MM.1S (cell line): Measurements from ENCODE around the gene NKIRAS2.

Experiments
- DNase-seq: peaks from one replicate; pipeline ENCODE4 v3.0.0-alpha.2; 2015
- H2AFZ ChIP-seq: fragments of 300-600 bp; sonication (generic); 2 replicates; pipeline ENCODE4 v1.6.0; 2016; ENCODE audit warnings: antibody characterized with exemption, low read length
- H3F3A ChIP-seq: fragments of 300-600 bp; sonication (generic); 2 replicates; pipeline ENCODE4 v1.6.1; 2016; ENCODE audit warnings: mild to moderate bottlenecking, antibody characterized with exemption, low read length, moderate library complexity, mixed read lengths; ENCODE audit not compliant: insufficient read depth
- H3K27ac ChIP-seq: fragments of 300-600 bp; sonication (generic); 2 replicates; pipeline ENCODE4 v1.5.1; 2016; ENCODE audit warnings: mild to moderate bottlenecking, low read length
- H3K27me3 ChIP-seq: fragments of 300-600 bp; sonication (generic); replicated peaks from 2 replicates; pipeline ENCODE4 v1.6.0; 2016; ENCODE audit warnings: low read length; ENCODE audit not compliant: insufficient read depth
- H3K36me3 ChIP-seq: fragments of 300-600 bp; sonication (generic); replicated peaks from 2 replicates; pipeline ENCODE4 v1.6.1; 2016; ENCODE audit warnings: mild to moderate bottlenecking, low read length, mixed read lengths; ENCODE audit not compliant: insufficient read depth
- H3K4me1 ChIP-seq: fragments of 300-600 bp; sonication (generic); 2 replicates; pipeline ENCODE4 v1.6.1; 2016; ENCODE audit warnings: low read length, mixed read lengths
- H3K4me2 ChIP-seq: fragments of 300-600 bp; sonication (generic); 2 replicates; pipeline ENCODE4 v1.6.0; 2016; ENCODE audit warnings: low read depth, low read length
- H3K4me3 ChIP-seq: fragments of 300-600 bp; sonication (generic); 2 replicates; pipeline ENCODE4 v1.5.1; 2016; ENCODE audit warnings: low read length, mixed read lengths
- H3K79me2 ChIP-seq: fragments of 300-600 bp; sonication (generic); 2 replicates; pipeline ENCODE4 v1.6.1; 2016; ENCODE audit warnings: mixed run types, low read length, mixed read lengths
- H3K9ac ChIP-seq: fragments of 300-600 bp; sonication (generic); 2 replicates; pipeline ENCODE4 v1.6.1; 2016; ENCODE audit warnings: low read length, mixed read lengths
- H3K9me2 ChIP-seq: fragments of 300-600 bp; sonication (generic); replicated peaks from 2 replicates; pipeline ENCODE4 v1.6.1; 2016; ENCODE audit warnings: mild to moderate bottlenecking, low read length, mixed read lengths; ENCODE audit not compliant: insufficient read depth
- H3K9me3 ChIP-seq: fragments of 300-600 bp; sonication (generic); replicated peaks from 2 replicates; pipeline ENCODE4 v1.6.1; 2016; ENCODE audit warnings: mild to moderate bottlenecking, low read length, mixed read lengths; ENCODE audit not compliant: insufficient read depth
- H4K20me1 ChIP-seq: fragments of 300-600 bp; sonication (generic); 2 replicates; pipeline ENCODE4 v1.6.1; 2016; ENCODE audit warnings: mild to moderate bottlenecking, low read length, moderate library complexity, mixed read lengths; ENCODE audit not compliant: insufficient read depth
- CTCF ChIP-seq: fragments of 300-600 bp; sonication (generic); IDR thresholded peaks from 2 replicates; pipeline ENCODE4 v1.5.1; 2016; ENCODE audit warnings: antibody characterized with exemption, low read length, mixed read lengths
- EZH2 ChIP-seq: fragments of 300-600 bp; sonication (generic); optimal IDR thresholded peaks from 2 replicates; pipeline ENCODE3; 2017; ENCODE audit warnings: low read depth, mild to moderate bottlenecking, antibody characterized with exemption, low read length, mixed read lengths
- EZH2phosphoT487 ChIP-seq: fragments of 300-600 bp; sonication (generic); IDR thresholded peaks from 2 replicates; pipeline ENCODE4 v1.6.1; 2018; ENCODE audit warnings: antibody characterized with exemption, low read length

The NKIRAS2 gene

DNA sequence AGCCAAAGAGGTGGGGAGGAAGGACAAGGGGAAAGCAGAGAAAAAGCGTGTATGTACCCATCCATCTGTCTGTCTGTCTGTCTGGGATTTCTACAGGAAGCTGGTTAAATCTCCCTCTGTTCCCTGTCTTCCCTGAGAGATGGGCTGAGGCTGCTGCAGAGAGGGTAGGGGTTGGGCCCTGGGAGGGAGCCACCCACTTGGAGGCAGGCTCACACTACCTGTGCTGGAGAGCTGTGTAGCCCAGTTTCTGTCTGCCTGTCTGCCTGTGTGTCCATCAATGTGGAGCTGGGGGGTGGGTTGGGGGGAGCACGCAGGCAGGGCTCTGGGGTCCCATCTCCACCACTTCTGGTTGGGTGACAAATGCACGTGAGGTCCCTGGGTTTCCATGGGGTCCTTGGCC lies 49.1 kb downstream of the NKIRAS2 start:
- no peaks in the 10 kb centered on the region for H3K36me3 ChIP-seq
- no peak overlapping the region for H3K27ac ChIP-seq
- H3K9me2 ChIP-seq = no peaks in the 10 kb centered on the region
- H4K20me1 ChIP-seq = no peaks in the 10 kb centered on the region
- H3K4me1 ChIP-seq = peaks cover 6% of the 10 kb centered on the region
- no peaks in the 10 kb centered on the region for H3K79me2 ChIP-seq
- H2AFZ ChIP-seq = no peak overlapping the region
- H3F3A ChIP-seq = peaks cover 5% of the 10 kb centered on the region
- H3K4me3 ChIP-seq = no peak overlapping the region
- H3K4me2 ChIP-seq = no peak overlapping the region
- H3K9ac ChIP-seq = no peak overlapping the region
- H3K27me3 ChIP-seq = peaks cover 22% of the 10 kb centered on the region
- no peak for DNase-seq
- no peak for TF ChIP-seq CTCF
- no peak for TF ChIP-seq EZH2
- TF ChIP-seq EZH2phosphoT487 = no peak
- H3K9me3 ChIP-seq = no peaks in the 10 kb centered on the region

DNA sequence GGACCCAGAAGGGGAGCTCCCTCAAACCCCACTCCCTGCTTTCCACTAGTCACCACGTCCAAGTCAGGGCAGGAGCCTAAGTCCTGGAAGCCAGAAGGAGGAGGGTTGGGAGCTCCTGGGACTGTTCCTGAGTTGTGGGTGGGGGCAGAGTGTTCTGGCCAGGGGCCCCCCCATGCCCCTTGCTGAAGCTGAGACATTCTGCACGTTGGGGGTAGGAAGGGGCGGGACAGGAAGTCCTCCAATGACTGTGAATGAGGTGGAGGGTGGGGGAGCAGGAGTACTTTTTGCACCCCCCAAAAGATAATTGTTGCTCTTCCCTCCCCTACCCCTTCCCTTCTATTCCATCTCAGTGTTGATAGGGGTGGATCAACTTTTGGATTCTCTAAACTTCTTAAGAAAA lies 51.9 kb downstream of the NKIRAS2 start:
- DNase-seq = no peak
- H3K4me1 ChIP-seq = no peaks in the 10 kb centered on the region
- H3K4me3 ChIP-seq = no peak overlapping the region
- peak overlapping the region; percentile 18; the same call in 1 of the 2 replicates for H3K4me2 ChIP-seq
- H3K27me3 ChIP-seq = peaks cover 22% of the 10 kb centered on the region
- no peak for TF ChIP-seq EZH2phosphoT487
- TF ChIP-seq EZH2 = no peak
- no peak for TF ChIP-seq CTCF
- no peaks in the 10 kb centered on the region for H4K20me1 ChIP-seq
- no peak overlapping the region for H3K27ac ChIP-seq
- no peaks in the 10 kb centered on the region for H3F3A ChIP-seq
- no peaks in the 10 kb centered on the region for H3K9me2 ChIP-seq
- no peak overlapping the region for H2AFZ ChIP-seq
- H3K36me3 ChIP-seq = no peaks in the 10 kb centered on the region
- H3K79me2 ChIP-seq = no peaks in the 10 kb centered on the region
- no peak overlapping the region for H3K9ac ChIP-seq
- H3K9me3 ChIP-seq = no peaks in the 10 kb centered on the region

DNA sequence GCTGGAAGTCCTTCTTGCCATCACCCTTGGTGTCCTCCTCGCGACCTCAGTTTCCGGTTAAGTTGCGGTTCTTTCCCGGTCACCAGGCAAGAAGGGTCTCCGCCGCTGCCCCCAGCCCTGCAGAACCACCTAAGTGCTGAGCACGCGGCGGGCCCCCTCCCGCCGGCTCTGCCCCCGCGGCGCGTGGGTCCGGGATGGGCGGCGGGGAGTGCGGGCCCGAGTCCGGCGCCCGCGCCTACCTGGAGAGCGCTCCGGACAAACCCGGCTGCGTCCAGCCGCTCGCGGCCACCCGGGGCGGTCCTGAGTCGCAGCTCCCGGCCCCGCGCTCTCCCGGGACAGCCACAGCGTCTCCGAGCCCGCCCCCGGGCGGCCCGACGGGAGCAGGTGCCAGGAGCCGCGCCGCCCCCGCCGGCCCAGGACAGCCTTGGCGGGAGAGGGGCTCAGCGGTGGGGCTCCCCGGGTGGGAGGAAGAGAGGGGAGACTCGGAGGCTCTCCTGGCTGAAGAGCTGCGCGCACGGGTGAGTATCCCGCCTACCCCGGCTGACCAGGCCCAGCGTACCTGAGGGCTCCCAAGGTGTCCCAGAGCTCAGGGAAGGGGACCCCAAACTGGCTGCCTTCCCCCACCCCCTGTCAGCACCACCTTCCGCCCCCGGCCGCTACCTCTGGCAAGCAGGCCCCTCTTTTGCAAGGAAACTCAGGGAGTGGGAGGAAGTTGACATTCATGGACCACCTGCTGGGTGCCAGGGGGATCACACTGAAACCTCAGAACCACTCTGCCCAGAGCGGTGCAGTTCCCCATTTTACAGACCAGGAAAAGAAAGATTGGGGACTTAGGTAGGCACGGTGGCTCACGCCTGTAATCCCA lies 52.7 kb downstream of the NKIRAS2 start:
- TF ChIP-seq CTCF (no peak), EZH2phosphoT487 (no peak), EZH2 (no peak)
- Histone ChIP-seq H3K27me3 (peaks cover 22% of the 10 kb centered on the region), H3K79me2 (no peaks in the 10 kb centered on the region), H3F3A (no peaks in the 10 kb centered on the region), H3K9ac (no peak overlapping the region), H3K27ac (no peak overlapping the region), H4K20me1 (no peaks in the 10 kb centered on the region), H3K4me3 (no peak overlapping the region), H3K4me1 (no peaks in the 10 kb centered on the region), H2AFZ (no peak overlapping the region), H3K9me3 (no peaks in the 10 kb centered on the region), H3K36me3 (no peaks in the 10 kb centered on the region), H3K4me2 (peak overlapping the region; percentile 18; the same call in 1 of the 2 replicates), H3K9me2 (no peaks in the 10 kb centered on the region)
- DNase-seq = no peak
